GM12875 (cell line): ENCODE results near the gene ENO4.

Experiments used
- H3K4me3 ChIP-seq: one replicate; pipeline ENCODE4 v1.5.1; 2011; ENCODE audit warnings: low read depth, low read length, control low read depth
- TF ChIP-seq, protein P1 (sequence below): IDR thresholded peaks from 2 replicates; pipeline ENCODE4 v1.5.1; 2011; ENCODE audit warnings: low read depth, mild to moderate bottlenecking, control low read depth, inconsistent platforms, low read length, moderate library complexity, borderline replicate concordance; ENCODE audit not compliant: insufficient read depth

The ENO4 gene

DNA sequence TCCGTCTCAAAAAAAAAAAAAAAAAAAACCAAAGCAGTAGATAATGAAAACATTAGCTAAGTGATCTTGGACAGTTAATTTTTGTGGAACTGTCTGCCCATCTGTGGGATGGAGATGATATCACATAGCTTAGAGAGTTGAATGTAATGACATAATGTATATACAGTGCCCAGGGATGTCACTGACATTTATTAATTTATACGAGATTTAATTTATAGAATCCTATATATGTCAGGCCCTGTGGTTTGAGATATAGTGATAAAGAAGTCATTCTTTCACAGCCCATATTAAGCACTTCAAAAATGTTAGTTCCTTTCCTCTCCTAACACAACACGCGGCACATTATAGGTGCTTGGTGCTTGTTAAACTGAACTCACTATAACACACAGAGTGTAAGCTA lies 4.0 kb downstream of the ENO4 start:
- TF ChIP-seq, protein P1, sequence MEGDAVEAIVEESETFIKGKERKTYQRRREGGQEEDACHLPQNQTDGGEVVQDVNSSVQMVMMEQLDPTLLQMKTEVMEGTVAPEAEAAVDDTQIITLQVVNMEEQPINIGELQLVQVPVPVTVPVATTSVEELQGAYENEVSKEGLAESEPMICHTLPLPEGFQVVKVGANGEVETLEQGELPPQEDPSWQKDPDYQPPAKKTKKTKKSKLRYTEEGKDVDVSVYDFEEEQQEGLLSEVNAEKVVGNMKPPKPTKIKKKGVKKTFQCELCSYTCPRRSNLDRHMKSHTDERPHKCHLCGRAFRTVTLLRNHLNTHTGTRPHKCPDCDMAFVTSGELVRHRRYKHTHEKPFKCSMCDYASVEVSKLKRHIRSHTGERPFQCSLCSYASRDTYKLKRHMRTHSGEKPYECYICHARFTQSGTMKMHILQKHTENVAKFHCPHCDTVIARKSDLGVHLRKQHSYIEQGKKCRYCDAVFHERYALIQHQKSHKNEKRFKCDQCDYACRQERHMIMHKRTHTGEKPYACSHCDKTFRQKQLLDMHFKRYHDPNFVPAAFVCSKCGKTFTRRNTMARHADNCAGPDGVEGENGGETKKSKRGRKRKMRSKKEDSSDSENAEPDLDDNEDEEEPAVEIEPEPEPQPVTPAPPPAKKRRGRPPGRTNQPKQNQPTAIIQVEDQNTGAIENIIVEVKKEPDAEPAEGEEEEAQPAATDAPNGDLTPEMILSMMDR: no peak
- H3K4me3 ChIP-seq: no peak overlapping the region

DNA sequence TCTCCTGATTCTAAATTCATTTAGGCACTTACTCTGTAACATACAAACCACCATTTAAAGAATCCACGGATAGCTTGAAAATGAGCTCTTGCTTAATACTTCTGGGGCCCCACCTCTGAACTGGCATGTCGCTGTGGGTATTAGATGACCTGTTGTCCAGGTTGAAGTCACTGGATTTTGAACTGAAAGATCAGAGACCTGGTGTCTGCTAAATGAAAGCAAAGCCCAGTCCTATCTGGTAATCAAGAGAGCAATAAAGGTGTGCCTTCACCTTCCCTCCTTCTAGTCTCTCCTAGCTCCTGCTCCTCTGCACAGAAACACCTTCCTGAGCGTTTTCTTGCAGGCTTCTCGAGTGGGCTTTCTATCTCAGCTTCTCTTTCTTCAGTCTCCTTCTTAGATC lies 4.4 kb downstream of the ENO4 start:
- H3K4me3 ChIP-seq: no peak overlapping the region
- TF ChIP-seq, protein P1: no peak

DNA sequence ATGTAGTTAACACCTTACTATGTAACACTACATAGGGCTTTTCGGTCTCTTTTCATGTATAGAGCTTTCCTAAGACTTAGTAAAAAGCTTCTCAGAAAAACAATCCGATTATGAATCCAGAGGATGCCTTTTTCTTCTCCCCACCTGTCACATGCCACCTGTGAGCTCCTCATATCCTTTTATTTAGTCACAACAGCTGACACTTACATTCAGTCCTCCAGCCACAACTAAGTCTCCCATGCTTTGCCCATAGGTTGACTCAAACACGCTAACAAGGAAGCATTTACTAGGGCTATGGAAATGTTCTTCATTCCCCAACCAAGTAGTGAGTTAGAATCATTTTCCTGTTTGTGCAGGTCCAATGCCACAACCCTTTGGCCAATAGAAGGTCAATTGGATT lies 7.9 kb downstream of the ENO4 start:
- TF ChIP-seq, protein P1: no peak

DNA sequence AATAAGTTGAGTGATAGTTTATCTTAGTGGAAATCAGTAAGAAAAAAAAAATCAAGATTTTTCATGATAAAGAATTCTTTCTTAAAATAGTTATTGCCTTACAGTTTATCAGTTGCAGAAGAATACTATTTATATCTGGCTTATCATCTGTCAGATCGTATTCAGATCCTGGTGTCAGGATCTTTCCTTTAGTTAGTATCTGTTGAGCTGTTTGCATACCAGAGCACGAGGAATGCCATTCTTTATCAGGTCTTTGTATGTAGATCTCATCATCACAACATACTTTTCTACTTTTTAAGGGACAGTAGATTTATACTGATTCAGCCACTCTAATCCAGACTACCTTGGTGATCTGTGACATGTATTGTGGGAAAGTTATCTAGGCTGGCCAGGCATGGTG lies 12.5 kb downstream of the ENO4 start:
- H3K4me3 ChIP-seq: no peak overlapping the region
- TF ChIP-seq, protein P1: no peak

More for the DNA sequence above, 7.9 kb downstream of the ENO4 start:
- no peak overlapping the region for H3K4me3 ChIP-seq

DNA sequence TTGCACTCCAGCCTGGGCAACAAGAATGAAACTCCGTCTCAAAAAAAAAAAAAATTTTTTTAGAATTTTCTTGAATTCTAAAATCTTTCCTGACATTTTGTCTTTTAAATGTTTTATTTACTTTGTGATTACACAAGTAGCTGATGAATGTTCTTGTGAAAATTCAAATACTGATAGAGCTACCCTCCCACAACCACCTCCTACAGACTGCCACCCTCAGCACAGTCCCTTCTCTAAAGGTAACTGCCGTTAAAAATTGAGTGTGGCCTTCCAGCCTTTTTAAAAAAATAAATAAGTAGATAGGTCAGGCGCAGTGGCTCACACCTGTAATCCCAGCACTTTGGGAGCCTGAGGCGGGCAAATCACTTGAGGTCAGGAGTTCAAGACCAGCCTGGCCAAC lies 15.1 kb downstream of the ENO4 start:
- TF ChIP-seq, protein P1: no peak
- H3K4me3 ChIP-seq: no peak overlapping the region

DNA sequence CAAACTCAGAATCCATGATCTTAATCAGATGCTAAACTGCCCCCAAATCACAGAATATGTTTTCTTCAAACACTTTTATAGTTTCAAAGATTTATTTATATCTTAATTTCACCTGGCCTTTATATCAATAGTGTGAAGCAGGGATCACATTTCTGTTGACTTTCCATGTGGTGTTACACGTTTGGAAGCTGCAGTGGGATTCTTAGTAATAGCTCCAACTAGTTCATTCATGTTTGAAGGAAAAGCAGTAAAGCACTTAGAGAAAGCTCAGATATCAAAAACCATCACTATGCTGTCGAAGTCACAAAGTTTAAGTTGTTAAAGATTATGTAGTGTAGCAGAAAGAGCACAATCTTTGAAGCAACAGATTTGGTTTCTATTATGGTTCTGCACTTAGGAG lies 16.8 kb downstream of the ENO4 start:
- TF ChIP-seq, protein P1: no peak
- H3K4me3 ChIP-seq: no peak overlapping the region

DNA sequence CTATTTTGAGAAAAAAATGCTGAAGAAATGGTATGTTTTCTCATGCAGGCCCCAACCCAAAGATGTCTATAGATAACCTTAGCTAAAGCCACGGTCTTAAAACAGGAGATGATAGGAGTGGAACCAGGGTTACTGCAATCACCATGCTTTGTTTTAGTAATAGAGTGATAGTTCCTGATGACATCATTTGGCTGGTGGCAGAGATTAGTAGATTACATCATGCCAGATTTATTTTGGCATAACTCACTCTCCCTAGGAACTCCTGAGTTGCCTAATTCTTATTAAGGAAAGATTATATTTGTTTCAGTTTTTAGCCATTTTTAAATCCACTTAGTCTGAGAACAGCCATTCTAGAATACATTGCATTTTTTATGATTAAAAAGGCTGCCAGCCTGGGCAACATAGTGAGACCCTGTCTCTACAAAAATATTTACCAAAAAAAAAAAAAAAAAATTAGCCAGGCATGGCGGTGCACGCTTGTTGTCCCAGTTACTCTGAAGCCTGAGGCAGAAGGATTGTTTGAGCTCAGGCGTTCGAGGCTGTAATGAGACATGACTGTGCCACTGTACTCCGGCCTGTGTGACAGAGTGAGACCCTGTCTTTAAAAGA lies 17.8 kb downstream of the ENO4 start:
- no peak overlapping the region for H3K4me3 ChIP-seq
- TF ChIP-seq, protein P1: no peak
